Activated gamma-delta T cell treated with anti-CD3 and anti-CD28 coated beads, Interleukin-2, amount 50 U/mL, for 16 hours (primary cell): Measurements from ENCODE around the gene NHEJ1.

Experiments
- DNase-seq: peaks from one replicate; pipeline ENCODE4 v3.0.0-alpha.2; 2020; ENCODE audit warnings: low read depth

Gene NHEJ1

GRCh38 chr2:219123356-219124135, 37.1 kb downstream of the NHEJ1 start:
- DNase-seq: no peak

GRCh38 chr2:219122202-219122980, 38.2 kb downstream of the NHEJ1 start:
- DNase-seq: no peak

- no peak for DNase-seq
Observed at GRCh38 chr2:219120082-219120481, 40.5 kb downstream of the NHEJ1 start.

GRCh38 chr2:219119422-219120043, 41.1 kb downstream of the NHEJ1 start:
- peak; percentile 37 for DNase-seq

GRCh38 chr2:219118504-219118903, 42.1 kb downstream of the NHEJ1 start:
- no peak for DNase-seq

- no peak for DNase-seq
Observed at GRCh38 chr2:219116776-219117646, 43.6 kb downstream of the NHEJ1 start.

GRCh38 chr2:219112651-219113338, 47.8 kb downstream of the NHEJ1 start:
- DNase-seq: no peak

- no peak for DNase-seq
Observed at GRCh38 chr2:219112062-219112406, 48.6 kb downstream of the NHEJ1 start.

GRCh38 chr2:219111375-219112061, 49.1 kb downstream of the NHEJ1 start:
- DNase-seq: no peak

- peak; percentile 6 for DNase-seq
Observed at GRCh38 chr2:219109471-219109870, 51.1 kb downstream of the NHEJ1 start.

GRCh38 chr2:219107758-219108157, 52.9 kb downstream of the NHEJ1 start:
- DNase-seq: no peak

GRCh38 chr2:219106251-219106650, 54.4 kb downstream of the NHEJ1 start:
- DNase-seq: no peak

GRCh38 chr2:219104107-219105035, 56.2 kb downstream of the NHEJ1 start:
- DNase-seq: no peak

- DNase-seq: no peak
Observed at GRCh38 chr2:219099329-219099728, 61.3 kb downstream of the NHEJ1 start.

GRCh38 chr2:219095406-219095935, 65.1 kb downstream of the NHEJ1 start:
- no peak for DNase-seq

GRCh38 chr2:219094171-219094570, 66.4 kb downstream of the NHEJ1 start:
- no peak for DNase-seq

GRCh38 chr2:219090436-219091299, 69.9 kb downstream of the NHEJ1 start:
- no peak for DNase-seq

GRCh38 chr2:219089330-219089729, 71.3 kb downstream of the NHEJ1 start:
- no peak for DNase-seq
